Tongue (tissue), 2 donors: ENCODE measurements around the gene MRGPRE. TPM values are rescaled to one million over a fixed set of nuclear protein-coding genes. Genes with fewer than 3 reads are reported as not detected.
A peak's percentile ranks its signal among the peaks of the same experiment; 100 is the strongest.

Experiments
- DNase-seq: peaks from one replicate; pipeline ENCODE4 v3.0.0-alpha.2; 2015
- total RNA-seq: library from RNA; depleted of rRNA; stranded (reverse); fragments of >200 nt; gene quantifications from one replicate; pipeline ENCODE4 v1.2.3, GENCODE V29; 2014

The MRGPRE gene
- total RNA-seq, 1 donor from 2014 or later: 0.41 TPM

DNA sequence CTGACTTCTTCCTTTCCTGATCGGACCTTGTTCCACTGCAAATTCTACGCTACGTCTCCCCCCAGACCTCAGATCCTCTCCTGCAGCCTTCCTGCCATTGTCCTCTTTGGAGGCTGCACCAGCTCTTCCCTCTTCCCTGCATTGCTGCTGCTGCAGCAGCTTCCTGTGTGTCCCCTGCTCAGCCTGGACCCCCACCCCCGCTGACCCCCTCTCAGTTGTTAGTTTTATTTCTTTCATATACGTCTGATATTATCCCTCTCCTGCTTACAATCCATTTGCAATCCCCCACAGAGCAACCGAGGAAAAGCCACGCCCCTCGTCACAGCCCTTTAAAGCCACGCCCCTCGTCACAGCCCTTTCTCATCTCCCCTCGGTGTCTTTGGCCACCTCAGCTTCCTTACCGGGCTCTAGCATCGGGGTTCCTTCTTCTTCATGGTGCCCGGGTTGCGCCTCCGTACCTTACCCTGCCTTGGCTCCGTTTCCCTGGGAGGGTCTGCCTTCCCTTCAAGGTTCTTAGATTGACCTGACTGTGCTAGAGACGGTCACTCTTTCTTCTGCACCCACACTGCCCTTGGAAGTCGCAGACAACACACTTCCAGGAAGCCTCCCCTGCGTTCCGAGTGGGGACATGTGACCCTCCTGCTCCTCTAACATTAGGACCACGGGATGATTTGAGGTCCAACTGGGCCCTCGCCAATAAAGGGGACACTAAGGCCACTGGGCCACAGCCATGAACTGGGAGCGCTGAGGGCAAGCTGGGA is 18.4 kb downstream of the MRGPRE start:
- no peak for DNase-seq

DNA sequence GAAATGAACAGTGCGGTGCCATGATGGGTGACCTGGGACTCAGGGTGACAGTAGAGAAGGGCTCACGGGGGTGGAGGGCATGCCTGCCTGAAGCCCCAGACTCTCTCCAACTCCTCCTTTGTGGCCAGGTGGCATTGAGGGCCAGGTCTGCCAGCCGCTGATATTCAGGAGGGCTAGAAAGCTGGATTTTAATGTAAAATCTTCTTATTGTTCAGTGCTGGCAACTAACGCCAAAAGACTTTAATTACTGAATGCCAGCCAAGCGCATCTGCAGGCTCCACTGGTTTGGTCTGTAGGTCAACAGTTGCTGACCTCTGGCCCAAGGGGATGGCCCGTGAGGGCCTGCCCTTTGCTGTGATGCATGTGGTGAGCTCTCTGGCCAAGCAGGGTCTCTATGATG is 23.9 kb downstream of the MRGPRE start:
- DNase-seq: no peak

DNA sequence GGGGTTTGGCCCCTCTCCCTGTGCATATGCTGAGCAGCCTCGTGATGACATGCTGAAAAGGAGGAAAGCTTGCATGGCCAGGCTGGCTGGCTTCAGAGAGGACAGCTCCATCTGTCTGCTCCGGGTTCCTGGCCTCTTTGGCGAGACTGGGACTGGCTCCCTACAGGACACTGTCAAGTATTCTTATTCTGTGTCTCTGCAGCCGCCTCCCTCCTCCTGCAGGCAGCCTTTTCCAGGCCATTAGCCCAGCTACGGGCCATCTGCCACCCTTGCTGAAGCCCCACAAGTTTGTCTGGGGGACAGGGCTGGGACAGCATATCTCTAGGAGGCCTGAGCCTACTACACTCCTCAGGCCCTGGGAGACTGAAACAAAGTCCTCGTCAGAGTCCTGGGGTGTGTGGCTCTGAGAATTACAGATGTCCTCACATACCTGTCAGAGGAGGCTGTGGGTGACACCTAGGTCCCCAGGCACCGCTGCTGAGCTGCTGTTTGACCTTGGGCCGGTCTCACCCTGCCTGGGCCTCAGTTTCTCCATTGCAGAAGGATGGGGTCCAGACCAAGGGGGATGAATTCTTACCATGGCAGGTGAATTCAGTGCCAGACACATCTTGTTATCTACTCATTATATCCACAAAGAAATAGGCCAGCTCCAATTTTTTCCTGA is 24.6 kb downstream of the MRGPRE start:
- no peak for DNase-seq

DNA sequence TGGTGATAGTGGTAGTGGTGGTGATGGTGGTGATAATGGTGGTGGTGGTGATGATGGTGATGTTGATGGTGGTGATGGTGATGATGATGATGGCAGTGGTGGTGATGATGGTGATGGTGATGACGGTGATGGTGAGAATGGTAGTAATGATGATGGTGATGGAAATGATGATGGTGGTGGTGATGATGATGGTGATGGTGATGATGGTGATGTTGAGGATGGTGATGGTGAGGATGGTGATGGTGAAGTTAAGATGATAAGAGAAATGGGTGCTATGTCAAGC is 25.4 kb downstream of the MRGPRE start:
- no peak for DNase-seq

DNA sequence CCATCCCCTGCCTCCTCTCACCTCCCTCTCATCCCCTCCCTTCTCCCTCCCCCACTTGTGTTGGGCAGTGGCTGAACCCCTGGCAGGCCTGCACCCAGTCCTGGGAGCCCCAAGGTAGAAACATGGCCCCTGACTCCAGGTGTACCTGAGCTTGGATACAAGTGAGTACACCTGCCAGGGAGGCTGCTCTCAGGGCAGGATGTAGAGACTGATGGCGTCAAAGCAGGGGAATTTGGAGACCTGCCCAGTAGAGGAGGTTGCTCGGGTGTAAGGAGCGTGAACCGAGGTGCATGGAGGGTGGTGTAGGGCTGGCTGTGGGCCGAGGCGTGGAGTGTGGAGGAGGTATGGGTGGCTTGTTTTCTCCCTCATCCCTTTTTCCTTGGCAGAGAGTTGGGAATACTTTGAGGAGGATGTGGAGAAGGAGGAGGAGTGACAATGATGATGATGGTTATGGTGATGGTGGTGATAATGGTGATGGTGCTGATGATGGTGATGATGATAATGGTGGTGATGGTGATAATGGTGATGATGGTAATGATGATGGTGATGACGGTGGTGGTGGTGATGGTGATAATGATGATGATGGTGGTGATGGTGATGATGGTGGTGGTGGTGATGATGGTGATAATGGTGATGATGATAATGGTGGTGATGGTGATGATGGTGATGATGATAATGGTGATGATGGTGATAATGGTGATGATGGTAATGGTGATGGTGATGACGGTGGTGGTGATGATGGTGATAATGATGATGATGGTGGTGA is 25.9 kb downstream of the MRGPRE start:
- no peak for DNase-seq

DNA sequence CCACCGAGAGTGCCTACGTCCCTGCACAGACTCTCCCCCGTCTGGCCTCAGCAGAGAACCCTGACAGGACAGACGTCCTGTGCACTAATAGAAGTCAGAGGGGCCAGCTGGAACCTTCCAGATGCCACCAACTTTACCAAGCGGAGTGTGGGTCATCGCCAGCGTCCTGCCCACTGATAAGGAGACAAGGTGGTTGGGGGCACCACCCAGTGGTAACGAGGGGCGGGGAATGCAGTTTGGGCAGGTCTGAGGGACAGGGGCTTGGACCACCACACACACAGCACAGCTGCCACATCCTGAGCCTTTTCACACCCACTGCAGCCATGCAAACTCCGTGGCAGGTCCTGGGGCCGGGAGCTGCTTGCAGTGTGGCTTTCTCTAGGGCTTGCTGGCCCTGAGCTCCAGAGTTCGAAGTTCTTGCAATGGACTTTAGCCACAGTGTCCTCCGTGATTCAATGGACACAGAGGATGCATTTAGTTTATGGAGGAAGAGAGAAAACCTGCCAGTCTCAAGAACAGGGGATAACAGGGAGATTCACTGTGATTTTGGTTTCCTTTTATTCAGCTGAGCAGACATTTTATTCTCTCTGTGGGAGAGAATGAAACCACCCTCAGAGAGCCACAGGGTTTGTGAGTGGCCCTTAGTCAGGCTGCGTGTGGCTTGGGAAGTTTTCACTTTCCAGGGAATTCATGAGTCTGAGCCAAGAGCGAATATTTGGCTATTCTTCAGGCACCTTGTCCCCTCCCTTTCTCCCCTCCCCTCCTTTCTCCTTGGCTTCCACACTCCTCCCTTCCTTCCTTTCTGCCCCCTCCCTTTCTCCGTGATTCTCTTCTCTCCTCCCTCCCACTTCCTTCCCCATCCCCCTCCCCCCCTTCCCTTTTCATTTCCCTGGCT is 26.7 kb downstream of the MRGPRE start:
- no peak for DNase-seq

DNA sequence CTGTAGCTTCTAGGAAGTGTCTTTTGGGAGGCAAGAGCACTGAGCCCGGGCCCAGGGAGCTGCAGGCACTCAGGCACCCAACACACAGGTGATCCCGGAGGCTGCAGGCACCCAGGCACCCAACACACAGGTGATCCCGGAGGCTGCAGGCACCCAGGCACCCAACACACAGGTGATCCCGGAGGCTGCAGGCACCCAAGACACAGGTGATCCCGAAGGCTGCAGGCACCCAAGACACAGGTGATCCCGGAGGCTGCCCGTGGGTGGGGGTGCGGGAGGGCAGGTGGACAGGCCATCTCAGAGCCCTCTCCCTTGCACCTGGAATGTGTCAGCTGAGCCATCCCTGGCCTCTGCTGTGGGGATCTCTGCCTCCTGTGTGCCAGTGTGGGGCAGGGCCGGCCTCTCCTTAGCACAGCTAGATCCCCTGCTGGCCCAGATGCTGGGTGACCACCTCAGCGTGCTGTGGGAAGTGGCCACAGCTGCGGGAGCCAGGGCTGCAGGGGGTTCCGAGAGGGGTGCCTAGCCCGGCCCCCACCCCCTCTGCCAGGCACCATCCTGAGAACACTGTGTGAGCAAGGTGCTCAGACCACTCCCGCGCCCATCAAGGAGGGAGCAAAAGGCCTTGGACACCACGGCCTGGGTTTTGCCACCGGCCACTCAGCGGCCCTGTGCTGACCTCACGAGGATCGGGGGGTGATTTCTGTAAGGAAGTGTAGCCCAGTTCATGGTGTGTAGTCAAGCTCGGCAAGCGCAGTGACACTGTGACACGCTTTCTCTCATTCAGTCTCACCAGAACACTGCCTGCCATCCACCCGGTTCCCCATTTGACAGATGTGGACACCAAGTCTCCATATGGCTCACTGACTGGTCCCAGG is 27.8 kb downstream of the MRGPRE start:
- DNase-seq: no peak

DNA sequence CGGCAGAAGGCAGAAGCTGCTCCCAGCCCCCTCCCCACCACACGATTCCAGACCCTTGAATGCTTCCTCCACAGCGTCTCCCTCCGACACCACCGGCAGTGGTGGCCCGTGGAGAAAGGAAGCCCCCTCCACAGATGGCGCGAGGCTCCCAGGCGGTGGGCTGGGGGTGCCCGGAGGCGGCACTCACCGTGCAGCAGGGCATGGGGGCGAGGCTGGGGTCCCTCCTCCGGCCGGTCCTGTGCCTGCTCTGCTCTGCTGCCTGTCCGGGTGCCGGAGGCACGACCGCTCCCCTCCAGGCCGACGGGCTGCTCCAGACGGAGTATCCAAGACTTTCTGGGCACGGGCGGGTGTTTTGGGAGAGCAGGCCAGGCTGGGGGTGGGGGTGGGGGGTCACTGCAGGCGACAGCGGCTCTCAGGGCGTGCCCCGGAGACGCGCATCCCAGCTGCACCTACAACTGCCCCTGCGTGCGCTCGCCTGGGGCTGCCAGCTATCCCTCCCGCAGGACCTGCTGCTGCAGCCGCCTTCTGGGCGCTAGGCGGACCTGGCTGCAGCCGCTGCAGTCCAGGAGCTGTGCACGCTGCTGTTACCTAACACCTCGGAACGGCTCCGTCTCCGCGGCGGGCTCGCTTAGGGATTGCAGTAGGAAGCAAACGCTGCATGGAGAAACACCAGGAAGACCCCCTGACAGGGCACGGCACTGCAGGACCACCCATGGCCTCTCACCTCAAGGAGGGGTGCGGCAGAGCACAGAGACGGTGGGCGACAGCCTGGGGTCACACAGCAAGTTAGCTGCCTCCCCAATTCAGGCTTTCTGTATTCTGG is 28.8 kb downstream of the MRGPRE start:
- peak; percentile 10 for DNase-seq

DNA sequence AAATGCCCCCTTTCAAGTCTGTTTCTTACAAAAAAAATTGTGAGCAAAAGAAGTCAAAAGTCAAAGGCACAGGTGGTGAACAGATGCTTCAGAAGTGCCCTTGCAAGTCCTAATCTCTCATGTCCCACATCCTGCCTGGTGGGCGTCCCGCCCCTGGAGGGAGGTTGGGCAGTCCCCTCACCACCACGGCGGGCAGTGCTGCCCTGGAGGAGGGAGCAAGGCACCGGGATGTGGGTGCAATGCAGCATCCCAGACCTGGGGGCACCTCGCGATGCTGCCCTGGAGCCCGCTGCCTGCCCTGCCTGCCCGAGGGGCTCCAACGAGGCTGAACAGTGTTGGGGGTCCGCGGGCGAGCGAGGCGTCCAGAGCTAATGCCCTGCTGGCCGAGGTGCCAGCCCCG is 29.5 kb downstream of the MRGPRE start:
- no peak for DNase-seq

DNA sequence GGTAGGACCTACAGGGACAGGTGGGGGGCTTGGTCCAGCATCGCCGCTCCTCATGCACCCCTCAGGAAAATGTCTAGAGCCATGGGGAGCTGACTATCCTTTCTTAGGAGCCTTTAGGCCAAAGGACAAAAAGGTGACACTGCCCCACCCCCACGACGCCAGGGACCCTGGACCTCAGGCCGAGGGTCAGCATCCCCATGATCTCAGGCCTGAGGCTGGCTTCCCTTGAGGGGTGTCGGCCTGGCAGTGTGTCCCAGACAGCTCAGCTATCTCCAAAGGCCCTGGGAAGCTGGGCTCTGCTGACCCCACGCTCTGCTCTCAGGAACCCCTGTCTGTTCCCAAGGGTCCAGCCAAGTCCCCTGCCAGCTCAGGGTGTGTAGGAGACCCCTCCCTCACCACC is 29.9 kb downstream of the MRGPRE start:
- DNase-seq: no peak

DNA sequence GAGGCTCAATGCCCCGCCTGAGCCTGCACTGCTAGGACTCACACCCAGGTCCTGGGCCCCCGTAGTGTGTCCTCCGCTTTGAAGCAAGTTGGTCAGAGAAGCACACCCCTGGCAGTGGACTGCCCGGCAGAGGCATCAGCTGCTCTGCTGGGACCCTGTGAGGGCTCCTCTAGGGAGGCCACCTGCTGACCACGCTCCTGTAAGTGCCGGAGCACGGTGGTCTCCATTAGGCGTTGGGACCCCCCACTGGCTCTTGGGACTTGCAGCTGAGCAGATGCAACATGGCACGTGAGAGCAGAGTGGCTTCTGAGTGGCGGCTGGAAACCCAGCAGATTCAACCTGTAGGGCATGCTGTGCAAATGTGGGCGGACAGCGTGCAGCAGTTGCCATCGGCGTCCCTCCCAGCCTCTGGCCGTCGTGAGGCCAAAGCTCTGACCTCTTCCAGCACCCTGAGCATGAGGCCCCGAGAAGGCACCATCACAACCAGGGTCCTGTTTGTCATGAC is 30.5 kb downstream of the MRGPRE start:
- no peak for DNase-seq

DNA sequence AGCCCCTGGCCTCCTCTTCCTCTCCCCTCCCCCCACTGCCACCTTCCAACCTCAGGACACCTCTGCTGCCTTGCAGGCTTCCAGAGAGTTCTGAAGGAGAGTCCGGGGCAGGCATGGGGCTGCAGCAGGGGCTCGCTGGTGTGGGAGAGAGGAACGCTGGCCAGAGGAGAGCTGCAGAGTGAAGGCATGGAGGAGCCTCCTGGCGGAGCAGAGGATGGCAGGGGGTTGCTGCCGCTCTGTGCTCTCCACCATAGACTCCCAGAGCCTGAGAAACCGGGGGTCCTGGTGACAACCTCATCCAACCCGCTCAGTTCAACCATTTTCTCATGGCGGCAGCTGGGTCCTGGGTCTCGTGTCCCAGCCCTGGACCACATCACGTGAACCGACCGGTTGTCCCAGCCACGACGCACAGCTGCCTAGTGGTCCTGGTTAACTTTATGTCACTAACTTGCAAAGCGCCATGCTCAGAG is 31.1 kb downstream of the MRGPRE start:
- DNase-seq: no peak

DNA sequence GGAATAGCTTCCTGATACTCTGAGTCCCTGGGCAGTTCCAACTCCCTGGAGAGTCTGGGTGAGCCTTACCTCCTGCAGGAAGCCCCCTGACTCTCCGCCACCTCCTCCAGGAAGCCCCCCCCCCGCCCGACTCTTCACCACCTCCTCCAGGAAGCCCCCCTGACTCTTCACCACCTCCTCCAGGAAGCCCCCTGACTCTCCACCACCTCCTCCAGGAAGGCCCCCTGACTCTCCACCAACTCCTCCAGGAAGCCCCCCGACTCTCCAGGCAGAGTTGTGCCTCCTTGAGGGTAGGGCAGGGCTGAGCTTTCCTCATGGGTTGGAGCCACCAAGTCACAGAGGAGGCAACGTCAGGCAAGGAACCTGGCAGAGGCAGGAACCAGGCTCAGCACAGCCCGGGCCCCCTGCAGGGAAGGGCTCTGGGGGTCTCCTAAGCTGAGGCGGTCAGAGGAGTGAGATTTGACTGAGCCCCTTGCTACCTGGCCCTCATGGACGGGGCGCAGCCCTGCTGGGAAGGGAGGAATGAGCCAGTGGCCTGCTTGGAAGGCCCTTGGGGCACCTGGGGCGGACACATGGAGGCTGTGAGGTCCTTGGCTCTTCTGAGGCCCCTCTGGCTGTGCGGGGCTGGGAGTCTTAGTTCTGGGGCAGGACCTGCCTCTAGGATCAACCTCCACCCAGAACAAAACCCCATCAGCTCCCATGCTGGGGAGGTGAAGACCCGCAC is 31.7 kb downstream of the MRGPRE start:
- DNase-seq: no peak

DNA sequence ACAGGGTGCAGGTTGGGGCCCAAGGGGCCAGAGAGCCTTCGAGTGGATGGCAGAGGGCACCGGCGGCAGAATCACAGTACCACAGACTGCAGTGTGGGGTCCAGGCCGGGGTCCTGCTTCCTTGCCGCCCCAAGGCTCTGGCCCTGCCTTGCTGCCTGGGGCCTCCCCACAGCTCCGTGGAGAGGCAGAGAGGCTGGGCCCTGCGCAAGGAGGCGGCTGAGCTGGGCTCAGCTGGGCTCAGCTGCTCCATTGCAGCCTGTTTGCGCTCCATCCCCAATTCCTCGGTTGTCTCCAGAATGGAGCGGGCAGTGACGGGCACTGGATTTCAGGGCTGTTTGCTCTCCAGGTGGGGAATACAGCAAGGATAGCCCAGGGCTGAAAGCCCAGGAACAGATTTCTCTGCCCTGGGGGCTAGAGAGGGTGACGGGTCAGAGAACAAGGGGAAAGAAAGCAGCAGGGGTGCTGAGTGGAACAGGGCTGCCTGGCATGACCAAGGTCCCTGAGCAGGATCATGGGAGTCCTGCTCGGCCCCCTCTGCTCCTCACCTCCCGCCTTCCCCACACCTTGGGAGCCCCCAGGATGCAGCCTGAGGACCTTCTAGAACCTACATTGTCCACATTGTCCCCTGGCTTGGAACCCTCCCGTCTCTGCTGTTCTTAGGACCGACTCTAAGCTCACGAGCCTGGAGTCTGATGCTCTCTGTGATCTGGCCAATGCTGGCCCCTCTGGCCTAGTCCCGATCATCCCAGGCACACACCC is 32.5 kb downstream of the MRGPRE start:
- DNase-seq: no peak

DNA sequence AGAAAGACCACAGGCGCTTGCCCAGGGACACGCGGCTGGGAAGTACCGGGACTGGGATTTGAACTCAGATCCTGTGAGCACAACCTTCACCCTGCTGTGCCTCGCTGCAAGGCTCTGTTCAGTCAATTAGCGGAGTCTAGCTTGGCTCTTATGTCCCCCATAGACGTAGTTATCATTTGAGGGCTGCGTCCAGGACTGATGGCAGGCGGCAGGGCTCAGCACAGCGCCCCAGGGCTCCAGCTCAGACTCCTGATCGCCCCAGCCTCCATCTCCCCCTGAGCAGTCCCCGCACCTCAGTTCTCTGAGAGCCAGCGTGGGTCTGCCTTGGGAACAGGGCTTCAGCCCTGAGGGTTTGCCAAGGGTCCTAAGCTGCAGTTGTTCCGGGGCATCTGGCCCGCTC is 33.4 kb downstream of the MRGPRE start:
- DNase-seq: no peak

DNA sequence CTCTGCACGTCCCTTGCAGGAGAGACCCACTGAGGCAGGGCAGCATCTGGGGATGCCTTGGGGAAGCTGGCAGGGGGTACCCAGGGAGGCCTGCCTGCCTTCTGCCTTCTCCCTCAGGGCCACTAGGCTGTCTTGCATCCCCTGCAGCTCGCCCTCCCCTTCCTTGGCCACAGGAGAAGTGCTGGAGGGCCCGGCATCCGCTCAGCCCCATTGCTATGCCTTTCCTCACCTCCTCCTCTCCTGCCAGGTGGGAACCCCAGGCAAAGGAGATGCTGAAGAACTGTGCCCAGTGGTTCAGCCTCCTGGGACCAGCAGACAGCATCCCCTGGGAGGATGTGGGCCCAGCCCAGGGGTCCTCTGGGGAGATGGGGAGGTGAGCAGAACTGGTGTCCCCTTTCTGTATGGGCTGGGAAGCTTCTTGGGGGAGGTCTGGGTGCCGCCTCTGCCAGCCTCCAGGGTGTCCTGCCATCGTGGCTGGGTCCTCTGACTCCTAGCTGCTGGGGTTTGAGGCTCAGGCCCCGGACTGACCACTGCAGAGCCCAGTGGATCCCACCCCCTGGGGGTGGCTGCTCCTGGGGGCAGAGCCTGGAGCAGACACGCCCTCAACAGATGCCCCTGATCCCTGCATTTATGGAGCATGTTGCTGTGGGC is 34.2 kb downstream of the MRGPRE start:
- DNase-seq: no peak

DNA sequence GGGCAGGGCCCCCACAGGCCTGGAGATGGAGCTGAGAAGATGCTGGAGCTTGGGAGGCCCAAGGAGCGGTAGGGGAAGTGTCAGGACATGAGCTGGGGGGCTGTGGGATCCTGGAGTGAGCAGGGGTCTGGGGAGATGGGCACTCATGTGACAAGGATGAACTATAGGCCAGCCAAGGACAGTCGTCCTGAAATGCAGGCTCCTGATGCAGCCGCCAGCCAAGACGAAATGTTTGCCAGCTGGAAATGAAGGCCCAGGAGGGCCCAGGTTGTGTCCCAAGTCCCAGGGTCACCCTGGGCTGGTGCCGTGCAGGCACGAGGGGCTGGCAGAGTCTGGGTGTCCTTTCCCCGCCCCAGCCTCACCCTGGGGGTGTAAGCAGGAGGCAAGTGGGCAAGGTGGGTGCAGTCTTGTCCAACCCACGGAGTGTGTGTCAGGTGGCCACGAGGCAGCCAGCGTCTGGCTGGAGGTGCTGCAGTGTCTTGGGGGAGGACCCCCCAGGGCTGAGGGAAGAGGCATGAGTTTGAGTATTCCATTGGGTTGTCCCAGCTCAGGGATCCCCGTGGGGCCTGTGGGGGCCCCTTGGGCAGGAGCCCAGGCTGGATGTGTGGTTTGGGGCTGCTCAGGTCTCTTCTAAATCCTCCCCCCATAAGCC is 35.0 kb downstream of the MRGPRE start:
- no peak for DNase-seq
